ENCODE results near the gene NT5E.
A peak's percentile ranks its signal among the peaks of the same experiment; 100 is the strongest.

The NT5E gene

DNA sequence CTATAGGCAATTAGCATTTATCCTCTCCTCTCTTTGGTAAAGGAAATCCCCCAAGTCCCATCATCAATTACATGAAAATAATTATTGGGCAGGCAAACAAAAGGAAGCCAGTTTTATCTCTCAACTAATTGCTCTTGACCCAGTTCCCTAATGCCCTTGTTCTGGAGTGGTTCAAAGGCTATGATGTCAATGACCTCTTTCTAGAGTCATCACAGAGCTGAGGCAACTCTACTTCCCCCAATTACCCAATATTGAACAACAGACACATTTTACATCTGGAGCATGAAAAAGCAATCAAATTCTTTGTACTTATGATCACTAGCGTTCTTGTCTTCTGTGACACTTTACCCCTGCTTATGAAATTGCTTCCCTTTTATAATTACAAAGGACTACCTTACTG is 43.5 kb downstream of the NT5E start:
- no peak overlapping the region for H3K4me3 ChIP-seq (replicated peaks in 1 of 2; ENCODE audit: low read depth in 2 of 2, low read length in 2 of 2)
- TF ChIP-seq CTCF (IDR thresholded peaks at IDR 0.05; ENCODE audit: low read depth, low read length): no peak
- no peak for DNase-seq (ENCODE audit: low read depth in 2 of 2)

DNA sequence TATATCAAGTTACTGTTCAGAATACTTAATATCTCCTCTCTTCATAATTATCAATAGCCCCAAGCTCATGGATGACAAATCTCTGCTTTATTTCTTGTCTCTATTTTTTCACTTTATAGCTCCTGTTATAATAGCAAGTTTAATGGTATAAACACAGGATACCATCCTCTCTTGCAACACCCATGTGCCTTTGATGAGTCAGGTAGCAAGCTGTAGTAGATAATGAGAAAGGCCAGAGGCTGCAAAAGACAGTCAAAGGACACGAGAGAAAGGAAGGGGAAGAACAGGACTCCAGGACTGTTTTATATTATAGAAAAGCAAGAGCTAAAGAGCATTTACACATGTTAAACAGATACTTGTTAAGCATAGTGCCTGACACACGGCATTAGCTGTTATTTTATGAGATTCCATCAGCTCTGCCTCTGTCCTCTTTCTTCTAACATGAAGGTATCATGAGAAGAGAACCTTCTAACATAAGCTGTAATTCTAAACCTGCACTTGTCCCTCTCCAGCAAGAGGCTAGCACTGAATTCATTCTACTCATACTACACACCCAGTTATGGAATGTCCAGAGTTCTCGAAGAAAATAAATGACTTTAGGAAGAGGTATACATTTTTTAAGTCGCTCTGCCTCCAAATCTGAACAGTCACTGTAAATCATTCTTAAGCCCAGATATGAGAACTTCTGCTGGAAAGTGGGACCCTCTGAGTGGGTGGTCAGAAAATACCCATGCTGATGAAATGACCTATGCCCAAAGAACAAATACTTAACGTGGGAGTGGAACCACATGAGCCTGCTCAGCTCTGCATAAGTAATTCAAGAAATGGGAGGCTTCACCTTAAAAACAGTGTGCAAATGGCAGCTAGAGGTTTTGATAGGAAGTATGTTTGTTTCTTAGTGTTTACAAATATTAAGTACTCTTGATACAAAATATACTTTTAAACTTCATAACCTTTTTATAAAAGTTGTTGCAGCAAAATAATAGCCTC is 45.0 kb downstream of the NT5E start:
- no peak for TF ChIP-seq CTCF (IDR thresholded peaks at IDR 0.05; ENCODE audit: low read depth, low read length)
- H3K4me3 ChIP-seq (replicated peaks in 1 of 2; ENCODE audit: low read depth in 2 of 2, low read length in 2 of 2): no peak overlapping the region
- DNase-seq (ENCODE audit: low read depth in 2 of 2): peak in 1 of 2 donors; percentile 47

DNA sequence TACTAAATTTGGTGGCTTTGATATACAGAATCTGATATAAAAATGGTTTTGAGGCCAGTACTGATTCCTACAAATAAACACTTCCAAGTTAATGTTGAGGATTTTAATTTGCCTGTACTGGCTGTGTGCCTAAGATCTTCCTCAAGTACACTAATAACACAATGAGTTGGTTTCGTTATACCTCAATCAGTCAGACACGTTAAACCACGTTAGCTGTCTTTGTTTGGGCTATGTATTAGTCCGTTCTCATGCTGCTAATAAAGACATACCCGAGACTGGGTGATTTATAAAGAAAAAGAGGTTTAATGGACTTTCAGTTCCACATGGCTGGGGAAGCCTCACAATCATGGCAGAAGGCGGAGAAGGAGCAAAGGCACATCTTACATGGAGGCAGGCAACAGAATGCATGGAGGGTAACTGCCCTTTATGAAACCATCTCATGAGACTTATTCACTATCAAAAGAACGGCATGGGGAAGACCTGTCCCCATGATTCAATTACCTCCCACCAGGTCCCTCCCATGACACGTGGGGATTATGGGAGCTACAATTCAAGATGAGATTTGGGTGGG is 46.2 kb downstream of the NT5E start:
- no peak for DNase-seq (ENCODE audit: low read depth in 2 of 2)
- no peak overlapping the region for H3K4me3 ChIP-seq (replicated peaks in 1 of 2; ENCODE audit: low read depth in 2 of 2, low read length in 2 of 2)

DNA sequence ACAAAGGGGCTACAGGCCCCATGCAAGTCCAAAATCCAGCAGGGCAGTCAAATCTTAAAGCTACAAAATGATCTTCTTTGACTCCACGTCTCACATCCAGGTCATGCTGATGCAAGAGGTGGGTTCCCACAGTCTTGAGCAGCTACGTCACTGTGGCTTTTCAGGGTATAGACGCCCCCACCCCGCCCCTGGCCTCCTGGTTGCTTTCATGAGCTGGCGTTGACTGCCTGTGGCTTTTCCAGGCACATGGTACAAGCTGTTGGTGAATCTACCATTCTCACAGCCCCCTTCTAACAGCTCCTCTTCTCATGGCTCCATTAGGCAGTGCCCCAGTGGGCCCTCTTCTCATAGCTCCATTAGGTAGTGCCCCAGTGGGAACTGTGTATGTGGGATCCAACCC is 47.0 kb downstream of the NT5E start:
- no peak for TF ChIP-seq CTCF (IDR thresholded peaks at IDR 0.05; ENCODE audit: low read depth, low read length)
- DNase-seq (ENCODE audit: low read depth in 2 of 2): no peak

More for the DNA sequence above, 46.2 kb downstream of the NT5E start:
- TF ChIP-seq CTCF (IDR thresholded peaks at IDR 0.05; ENCODE audit: low read depth, low read length): no peak

GRCh38 chr6:85498596-85499258 is 48.8 kb downstream of the NT5E start:
- DNase-seq (ENCODE audit: low read depth in 2 of 2): peak; percentile 41 to 71

More for the DNA sequence above, 47.0 kb downstream of the NT5E start:
- no peak overlapping the region for H3K4me3 ChIP-seq (replicated peaks in 1 of 2; ENCODE audit: low read depth in 2 of 2, low read length in 2 of 2)

More at GRCh38 chr6:85498596-85499258, 48.8 kb downstream of the NT5E start:
- no peak for TF ChIP-seq CTCF (IDR thresholded peaks at IDR 0.05; ENCODE audit: low read depth, low read length)
- no peak overlapping the region for H3K4me3 ChIP-seq (replicated peaks in 1 of 2; ENCODE audit: low read depth in 2 of 2, low read length in 2 of 2)
